ENCODE results near the gene AMACR. TPM values are rescaled to one million over a fixed set of nuclear protein-coding genes. Genes with fewer than 3 reads are reported as not detected.

Gene AMACR
- total and polyA plus RNA-seq, 10 of the 15 experiments (the other 5 are each of a cell fraction or from before 2014, with no cell fraction given): 2.6 to 20.4 (median 10.4) TPM

GRCh38 chr5:34017254-34017653 lies 9.4 kb upstream of the AMACR start (continued):
- no peak for TF ChIP-seq CHD2 (IDR thresholded peaks at IDR 0.05; ENCODE audit: borderline replicate concordance, low read depth, low read length)

DNA sequence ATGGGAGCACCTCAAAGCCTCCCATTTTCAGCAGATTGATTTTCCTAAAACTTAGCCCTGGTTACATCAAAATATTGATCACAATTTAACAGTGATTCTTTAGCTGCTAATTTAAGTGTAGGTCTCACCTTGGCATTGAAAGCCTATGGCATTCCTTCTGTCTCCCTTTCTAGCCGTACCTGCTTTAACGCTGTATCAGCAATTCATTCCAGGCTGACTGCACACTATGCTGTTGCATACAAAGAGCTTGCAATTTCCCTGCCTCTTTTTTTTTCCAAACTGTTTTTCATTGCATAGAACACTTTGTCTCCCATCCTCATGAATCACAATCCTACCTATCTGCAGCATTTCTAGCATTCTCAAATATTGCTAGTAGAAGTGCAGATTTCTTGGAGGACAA lies 8.9 kb upstream of the AMACR start:
- H3K27me3 ChIP-seq (replicated peaks in 1 of 2; ENCODE audit: control insufficient read depth in 2 of 2, insufficient read depth in 2 of 2, low read length in 1 of 2): no peaks in the 10 kb centered on the region
- H3K79me2 ChIP-seq (ENCODE audit: control insufficient read depth, insufficient read depth, low read length): no peaks in the 10 kb centered on the region
- no peak for TF ChIP-seq ZNF622 (IDR thresholded peaks at IDR 0.05)
- no peak for TF ChIP-seq USF1 (IDR thresholded peaks at IDR 0.05; ENCODE audit: borderline replicate concordance, extremely low read length, insufficient read depth, low read depth, low read length)
- no peak for TF ChIP-seq ATF2 (IDR thresholded peaks at IDR 0.05; ENCODE audit: low read length)
- no peak for TF ChIP-seq EED (IDR thresholded peaks at IDR 0.05; ENCODE audit: low read depth)
- no peak for TF ChIP-seq RBBP5 (conservative IDR thresholded peaks at IDR 0.05)
- no peak for TF ChIP-seq NBN (IDR thresholded peaks at IDR 0.05)
- TF ChIP-seq MXI1 (IDR thresholded peaks at IDR 0.05; ENCODE audit: low read depth, low read length): no peak
- no peak for TF ChIP-seq JUNB (IDR thresholded peaks at IDR 0.05)
- no peaks in the 10 kb centered on the region for H3K36me3 ChIP-seq (ENCODE audit: control insufficient read depth in 2 of 2, insufficient read depth in 2 of 2, low read length in 1 of 2)
- FAIRE-seq: no peak
- H3K4me3 ChIP-seq: no peak overlapping the region
- no peak overlapping the region for H3K4me2 ChIP-seq (ENCODE audit: control insufficient read depth, insufficient read depth)
- H2AFZ ChIP-seq (ENCODE audit: control insufficient read depth, low read depth, low read length): no peak overlapping the region
- H3K9ac ChIP-seq (ENCODE audit: control insufficient read depth, insufficient read depth, low read length): no peak overlapping the region
- no peaks in the 10 kb centered on the region; the same call in 1 of the 2 replicates for H3K4me1 ChIP-seq (ENCODE audit: control insufficient read depth, insufficient read depth, low read length)
- H3K27ac ChIP-seq (ENCODE audit: control insufficient read depth, insufficient read depth): no peak overlapping the region
- CTCF ChIA-PET: interaction anchor here (1.4 to 2.6 kb wide), 2 partner anchors 19 to 21 kb away, joined by 5 to 6 read pairs; no protein-coding TSS in a partner anchor
- in situ Hi-C loops (cut with MboI) (loop anchor here (25.0 kb wide), 1 partner anchor 896 kb away; the partner anchor contains the start of genes BRIX1 and RAD1), intact Hi-C loops (cut with micrococcal nuclease; ENCODE audit: unreplicated experiment) (no loop called here)
- RAD21 ChIA-PET (ENCODE audit: unreplicated experiment): no interaction called here
- H4K20me1 ChIP-seq (ENCODE audit: control insufficient read depth, insufficient read depth): no peaks in the 10 kb centered on the region
- no TSS peak for BruUV-seq (replicated peaks)
- no peaks in the 10 kb centered on the region for H3K9me3 ChIP-seq (replicated peaks; ENCODE audit: control insufficient read depth, insufficient read depth, low read length)
- no peak for DNase-seq (ENCODE audit: low read depth, low spot score)
- WGBS (ENCODE audit: insufficient coverage, insufficient replicate concordance, low lambda C conversion rate, missing lambda C conversion rate): 96% methylated on average over 2 of the region's 2 CpGs
- ATAC-seq: no peak
- POLR2A ChIA-PET: no interaction called here
- SMC1A ChIA-PET (ENCODE audit: uncharacterized antibody, unreplicated experiment): interaction anchor here (0.6 kb wide), 1 partner anchor 18 kb away, joined by 3 read pairs; no protein-coding TSS in a partner anchor

All from GM12878 (cell line).